ENCODE results near the gene NTSR2. TPM values are rescaled to one million over a fixed set of nuclear protein-coding genes. Genes with fewer than 3 reads are reported as not detected.

NTSR2 gene
- total and polyA plus RNA-seq, 10 of the 15 experiments (the other 5 are each of a cell fraction or from before 2014, with no cell fraction given): not detected

- FAIRE-seq: no peak
- DNase-seq (ENCODE audit: low read depth, low spot score): no peak
- Histone ChIP-seq H3K4me2 (ENCODE audit: control insufficient read depth, insufficient read depth) (no peak overlapping the region), H3K27me3 (replicated peaks in 1 of 2; ENCODE audit: control insufficient read depth in 2 of 2, insufficient read depth in 2 of 2, low read length in 1 of 2) (no peaks in the 10 kb centered on the region; a peak in 1 of 4 replicates), H2AFZ (ENCODE audit: control insufficient read depth, low read depth, low read length) (no peak overlapping the region), H3K4me1 (ENCODE audit: control insufficient read depth, insufficient read depth, low read length) (no peaks in the 10 kb centered on the region), H3K9ac (ENCODE audit: control insufficient read depth, insufficient read depth, low read length) (no peak overlapping the region), H3K9me3 (replicated peaks; ENCODE audit: control insufficient read depth, insufficient read depth, low read length) (no peaks in the 10 kb centered on the region; the same call in 2 of the 3 replicates), H4K20me1 (ENCODE audit: control insufficient read depth, insufficient read depth) (no peaks in the 10 kb centered on the region), H3K36me3 (ENCODE audit: control insufficient read depth in 2 of 2, insufficient read depth in 2 of 2, low read length in 1 of 2) (no peaks in the 10 kb centered on the region), H3K27ac (ENCODE audit: control insufficient read depth, insufficient read depth) (no peak overlapping the region), H3K4me3 (no peak overlapping the region), H3K79me2 (ENCODE audit: control insufficient read depth, insufficient read depth, low read length) (no peaks in the 10 kb centered on the region)
- intact Hi-C loops (cut with micrococcal nuclease; ENCODE audit: unreplicated experiment) (no loop called here), in situ Hi-C loops (cut with MboI) (no loop called here)
- ChIA-PET POLR2A (no interaction called here), RAD21 (ENCODE audit: unreplicated experiment) (no interaction called here), SMC1A (ENCODE audit: uncharacterized antibody, unreplicated experiment) (interaction anchor here (0.6 kb wide), 1 partner anchor 30 kb away, joined by 3 read pairs; no protein-coding TSS in a partner anchor), CTCF (no interaction called here)
- TF ChIP-seq CREB1 (IDR thresholded peaks at IDR 0.05; ENCODE audit: low read depth) (no peak), E2F4 (IDR thresholded peaks at IDR 0.05; ENCODE audit: low read depth, low read length) (no peak), EGR1 (IDR thresholded peaks at IDR 0.05; ENCODE audit: borderline replicate concordance in 1 of 2, low read depth in 2 of 2, low read length in 2 of 2) (no peak), EZH2 (IDR thresholded peaks at IDR 0.05; ENCODE audit: borderline replicate concordance, control insufficient read depth, low read depth, low read length) (no peak), PAX5 (IDR thresholded peaks at IDR 0.05; ENCODE audit: borderline replicate concordance, low read depth, low read length) (no peak), FOXK2 (IDR thresholded peaks at IDR 0.05) (no peak), HDGF (IDR thresholded peaks at IDR 0.05) (no peak), RAD21 (IDR thresholded peaks at IDR 0.05; ENCODE audit: insufficient read depth, low read depth, low read length) (no peak), HDAC6 (IDR thresholded peaks at IDR 0.05; ENCODE audit: unreplicated experiment) (no peak), HDAC2 (IDR thresholded peaks at IDR 0.05) (no peak), ZNF207 (IDR thresholded peaks at IDR 0.05; ENCODE audit: borderline replicate concordance) (no peak)
- ATAC-seq: no peak
- BruUV-seq (replicated peaks): no TSS peak
- WGBS (ENCODE audit: insufficient coverage, insufficient replicate concordance, low lambda C conversion rate, missing lambda C conversion rate): 49% methylated on average over 9 of the region's 15 CpGs
These were observed 34.9 kb downstream of the NTSR2 start for GRCh38 chr2:11635141-11635540.
